Osteoblast (primary cell): ENCODE results near the gene SEH1L. TPM values are rescaled to one million over a fixed set of nuclear protein-coding genes. Genes with fewer than 3 reads are reported as not detected.

Experiments
- DNase-seq: peaks from one replicate; pipeline ENCODE4 v3.0.0; 2011; ENCODE audit warnings: low spot score, mixed read lengths; ENCODE audit not compliant: insufficient read length; ENCODE audit errors: missing footprints
- H2AFZ ChIP-seq: 2 replicates; pipeline ENCODE4 v1.6.0; 2011; ENCODE audit warnings: mild to moderate bottlenecking, low read length
- H3K27ac ChIP-seq: 2 replicates; pipeline ENCODE4 v1.5.1; 2011; ENCODE audit warnings: mild to moderate bottlenecking, low read depth, low read length, moderate library complexity
- H3K27me3 ChIP-seq: 2 replicates; pipeline ENCODE4 v1.6.0; 2012; ENCODE audit warnings: mild to moderate bottlenecking, control low read depth, inconsistent platforms, low read length, moderate library complexity; ENCODE audit not compliant: insufficient read depth
- H3K36me3 ChIP-seq: 2 replicates; pipeline ENCODE4 v1.5.1; 2011; ENCODE audit warnings: mild to moderate bottlenecking, low read length, control low read depth, moderate library complexity; ENCODE audit not compliant: insufficient read depth
- H3K4me1 ChIP-seq: 2 replicates; pipeline ENCODE4 v1.5.1; 2011; ENCODE audit warnings: mild to moderate bottlenecking, low read length, control low read depth, moderate library complexity; ENCODE audit not compliant: insufficient read depth
- H3K4me2 ChIP-seq: 2 replicates; pipeline ENCODE4 v1.6.0; 2011; ENCODE audit warnings: mild to moderate bottlenecking, low read length; ENCODE audit not compliant: insufficient read depth
- H3K4me3 ChIP-seq: fragments of 200-600 bp; sonication (generic); 3 replicates; pipeline ENCODE4 v1.5.1; 2012; ENCODE audit warnings: mild to moderate bottlenecking, low read length, inconsistent platforms; ENCODE audit not compliant: insufficient read depth
- H3K79me2 ChIP-seq: 2 replicates; pipeline ENCODE4 v1.6.0; 2012; ENCODE audit warnings: mild to moderate bottlenecking, low read length, control low read depth, inconsistent platforms; ENCODE audit not compliant: insufficient read depth
- H3K9me3 ChIP-seq: 2 replicates; pipeline ENCODE4 v1.5.1; 2011; ENCODE audit warnings: low read depth, low read length, control low read depth
- H4K20me1 ChIP-seq: 2 replicates; pipeline ENCODE4 v1.6.0; 2012; ENCODE audit warnings: mild to moderate bottlenecking, low read length, control low read depth; ENCODE audit not compliant: insufficient read depth
- total RNA-seq: library from RNA; depleted of rRNA; stranded (reverse); fragments of >200 nt; gene quantifications from 2 replicates; pipeline ENCODE4 v1.2.3, GENCODE V29; 2012
- TF ChIP-seq, protein P1 (sequence below): IDR thresholded peaks from 2 replicates; pipeline ENCODE4 v1.5.1; 2011; ENCODE audit warnings: mild to moderate bottlenecking, low read depth, low read length, moderate library complexity; ENCODE audit errors: extremely low read depth

The SEH1L gene
- total RNA-seq, 1 donor: 51.0 TPM

DNA sequence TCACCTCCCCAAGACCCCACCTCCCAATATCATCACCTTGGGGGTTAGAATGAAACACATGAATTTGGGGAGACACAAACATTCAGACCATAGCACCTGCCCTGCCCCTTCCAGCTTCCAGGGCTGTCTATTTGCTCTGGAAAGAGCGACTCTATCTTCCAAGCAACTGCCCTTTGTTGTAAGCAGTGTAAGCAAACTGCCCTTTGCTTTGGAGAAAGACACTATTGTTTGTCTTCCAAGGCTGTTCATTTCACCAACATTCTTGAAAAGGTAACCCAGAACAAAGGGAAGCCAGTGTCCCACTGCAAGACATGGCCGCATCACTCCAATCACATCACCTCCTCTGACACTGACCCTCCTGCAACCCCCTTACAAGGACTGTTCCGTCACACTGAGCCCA is 16.9 kb upstream of the SEH1L start:
- H3K27me3 ChIP-seq: no peaks in the 10 kb centered on the region
- H4K20me1 ChIP-seq: no peaks in the 10 kb centered on the region
- TF ChIP-seq, protein P1, sequence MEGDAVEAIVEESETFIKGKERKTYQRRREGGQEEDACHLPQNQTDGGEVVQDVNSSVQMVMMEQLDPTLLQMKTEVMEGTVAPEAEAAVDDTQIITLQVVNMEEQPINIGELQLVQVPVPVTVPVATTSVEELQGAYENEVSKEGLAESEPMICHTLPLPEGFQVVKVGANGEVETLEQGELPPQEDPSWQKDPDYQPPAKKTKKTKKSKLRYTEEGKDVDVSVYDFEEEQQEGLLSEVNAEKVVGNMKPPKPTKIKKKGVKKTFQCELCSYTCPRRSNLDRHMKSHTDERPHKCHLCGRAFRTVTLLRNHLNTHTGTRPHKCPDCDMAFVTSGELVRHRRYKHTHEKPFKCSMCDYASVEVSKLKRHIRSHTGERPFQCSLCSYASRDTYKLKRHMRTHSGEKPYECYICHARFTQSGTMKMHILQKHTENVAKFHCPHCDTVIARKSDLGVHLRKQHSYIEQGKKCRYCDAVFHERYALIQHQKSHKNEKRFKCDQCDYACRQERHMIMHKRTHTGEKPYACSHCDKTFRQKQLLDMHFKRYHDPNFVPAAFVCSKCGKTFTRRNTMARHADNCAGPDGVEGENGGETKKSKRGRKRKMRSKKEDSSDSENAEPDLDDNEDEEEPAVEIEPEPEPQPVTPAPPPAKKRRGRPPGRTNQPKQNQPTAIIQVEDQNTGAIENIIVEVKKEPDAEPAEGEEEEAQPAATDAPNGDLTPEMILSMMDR: no peak
- no peaks in the 10 kb centered on the region for H3K9me3 ChIP-seq
- H3K36me3 ChIP-seq: no peaks in the 10 kb centered on the region
- H2AFZ ChIP-seq: no peak overlapping the region
- no peak overlapping the region for H3K4me3 ChIP-seq
- no peaks in the 10 kb centered on the region for H3K79me2 ChIP-seq
- H3K4me1 ChIP-seq: peaks cover 8% of the 10 kb centered on the region
- H3K4me2 ChIP-seq: no peak overlapping the region
- H3K27ac ChIP-seq: no peak overlapping the region
- no peak for DNase-seq

DNA sequence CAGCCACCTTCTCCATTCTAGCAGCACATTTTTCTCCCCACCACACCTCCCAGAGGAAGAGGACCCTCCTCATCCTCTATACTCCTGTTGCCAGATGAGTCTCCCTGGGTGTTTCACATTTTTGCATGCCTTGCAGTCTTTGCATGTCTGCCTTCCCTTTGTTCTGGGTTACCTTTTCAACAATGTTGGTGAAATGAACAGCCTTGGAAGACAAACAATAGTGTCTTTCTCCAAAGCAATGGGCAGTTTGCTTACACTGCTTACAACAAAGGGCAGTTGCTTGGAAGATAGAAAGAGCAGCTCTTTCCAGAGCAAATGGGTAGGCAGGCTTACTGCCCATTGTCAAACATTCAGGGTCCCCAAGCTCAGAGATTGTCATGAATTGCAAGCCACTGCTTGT is 14.5 kb upstream of the SEH1L start:
- Histone ChIP-seq H3K27me3 (no peaks in the 10 kb centered on the region), H4K20me1 (no peaks in the 10 kb centered on the region), H3K27ac (no peak overlapping the region), H3K4me2 (no peak overlapping the region), H3K4me1 (peaks cover 6% of the 10 kb centered on the region), H3K79me2 (no peaks in the 10 kb centered on the region), H3K9me3 (no peaks in the 10 kb centered on the region), H2AFZ (no peak overlapping the region), H3K4me3 (no peak overlapping the region), H3K36me3 (no peaks in the 10 kb centered on the region)
- DNase-seq: no peak
- TF ChIP-seq, protein P1: no peak

DNA sequence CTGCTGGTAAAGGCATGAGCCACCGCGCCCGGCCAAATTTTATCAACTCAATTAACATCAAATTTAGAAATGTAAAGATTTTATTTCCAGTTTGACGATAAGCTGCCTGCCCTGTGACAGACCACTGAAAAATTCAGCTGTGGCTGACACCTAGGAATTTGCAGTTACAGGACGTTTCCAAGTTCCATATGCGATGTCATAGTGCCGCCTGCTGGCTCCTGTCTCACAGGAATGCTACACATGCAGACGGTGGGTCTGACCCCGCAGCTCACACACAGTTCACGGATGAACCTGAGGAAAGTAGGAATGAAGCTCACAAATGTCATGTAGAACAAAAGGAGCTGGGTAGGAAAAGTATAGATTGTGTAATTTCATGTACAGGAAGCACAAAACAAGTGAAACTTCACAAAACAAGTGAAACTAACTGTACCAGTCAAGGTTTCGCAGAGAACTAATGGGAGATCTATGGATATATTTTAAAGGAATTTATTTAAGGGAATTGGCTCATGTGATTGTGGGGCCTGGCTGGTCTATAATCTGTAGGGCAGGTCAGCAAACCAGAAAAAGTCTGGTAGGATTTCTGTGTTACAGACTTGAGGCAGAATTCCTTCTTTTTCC is 13.2 kb upstream of the SEH1L start:
- Histone ChIP-seq H3K79me2 (no peaks in the 10 kb centered on the region), H3K4me1 (peaks cover 6% of the 10 kb centered on the region), H3K9me3 (no peaks in the 10 kb centered on the region), H2AFZ (peak overlapping the region; percentile 84), H3K36me3 (no peaks in the 10 kb centered on the region), H3K27me3 (no peaks in the 10 kb centered on the region), H3K4me2 (peak overlapping the region; percentile 77), H3K4me3 (peak overlapping the region; percentile 54), H3K27ac (no peak overlapping the region), H4K20me1 (no peaks in the 10 kb centered on the region)
- peak; percentile 94 for DNase-seq
- TF ChIP-seq, protein P1: peak; percentile 98

DNA sequence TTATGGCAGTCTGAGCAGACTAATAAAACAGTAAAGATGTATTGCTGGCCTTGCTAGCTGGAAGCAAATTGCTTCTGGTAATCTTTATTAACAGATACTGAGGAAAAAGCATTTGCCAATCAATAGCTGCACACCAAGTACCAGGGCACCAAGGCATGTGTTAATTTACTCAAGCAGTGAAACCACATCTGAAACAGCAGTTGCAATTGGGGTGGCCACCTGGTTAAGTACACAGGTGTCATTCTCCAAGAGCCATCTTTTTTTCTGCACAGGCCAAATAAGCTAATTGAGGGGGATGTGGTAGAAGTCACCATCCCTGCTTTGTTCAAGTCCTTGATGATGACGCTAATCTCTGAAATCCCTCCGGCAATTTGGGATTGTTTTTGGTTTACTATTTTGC is 8.6 kb upstream of the SEH1L start:
- no peak for DNase-seq
- Histone ChIP-seq H3K9me3 (no peaks in the 10 kb centered on the region), H3K27ac (no peak overlapping the region), H2AFZ (no peak overlapping the region), H3K4me2 (no peak overlapping the region), H3K27me3 (no peaks in the 10 kb centered on the region), H4K20me1 (no peaks in the 10 kb centered on the region), H3K79me2 (no peaks in the 10 kb centered on the region), H3K4me1 (peaks cover 5% of the 10 kb centered on the region), H3K4me3 (no peak overlapping the region), H3K36me3 (no peaks in the 10 kb centered on the region)
- TF ChIP-seq, protein P1: no peak
